ENCODE results near the gene TMEM138.

DNA sequence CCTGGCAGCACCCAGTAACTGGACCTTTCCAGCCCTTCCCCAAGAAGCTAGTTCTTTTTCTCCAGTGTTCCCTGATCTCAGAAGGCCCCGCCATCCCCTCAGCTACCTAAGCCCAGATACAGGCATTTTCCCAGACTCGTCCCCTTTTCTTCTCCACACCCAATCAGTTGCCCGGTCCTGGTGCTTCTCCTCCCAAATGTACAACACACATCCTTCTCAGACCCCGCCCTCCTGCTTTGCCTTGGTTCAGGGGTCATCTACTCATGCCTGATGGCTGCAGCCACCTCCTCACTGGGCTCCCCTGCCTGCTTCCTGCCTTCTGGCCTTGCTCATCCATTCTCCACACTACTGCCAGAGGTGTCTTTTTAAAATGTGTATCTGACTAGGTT, 22.7 kb upstream of the TMEM138 start:
- TF ChIP-seq, protein P1, sequence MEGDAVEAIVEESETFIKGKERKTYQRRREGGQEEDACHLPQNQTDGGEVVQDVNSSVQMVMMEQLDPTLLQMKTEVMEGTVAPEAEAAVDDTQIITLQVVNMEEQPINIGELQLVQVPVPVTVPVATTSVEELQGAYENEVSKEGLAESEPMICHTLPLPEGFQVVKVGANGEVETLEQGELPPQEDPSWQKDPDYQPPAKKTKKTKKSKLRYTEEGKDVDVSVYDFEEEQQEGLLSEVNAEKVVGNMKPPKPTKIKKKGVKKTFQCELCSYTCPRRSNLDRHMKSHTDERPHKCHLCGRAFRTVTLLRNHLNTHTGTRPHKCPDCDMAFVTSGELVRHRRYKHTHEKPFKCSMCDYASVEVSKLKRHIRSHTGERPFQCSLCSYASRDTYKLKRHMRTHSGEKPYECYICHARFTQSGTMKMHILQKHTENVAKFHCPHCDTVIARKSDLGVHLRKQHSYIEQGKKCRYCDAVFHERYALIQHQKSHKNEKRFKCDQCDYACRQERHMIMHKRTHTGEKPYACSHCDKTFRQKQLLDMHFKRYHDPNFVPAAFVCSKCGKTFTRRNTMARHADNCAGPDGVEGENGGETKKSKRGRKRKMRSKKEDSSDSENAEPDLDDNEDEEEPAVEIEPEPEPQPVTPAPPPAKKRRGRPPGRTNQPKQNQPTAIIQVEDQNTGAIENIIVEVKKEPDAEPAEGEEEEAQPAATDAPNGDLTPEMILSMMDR (IDR thresholded peaks at IDR 0.05) = no peak
- TF ChIP-seq POLR2A (IDR thresholded peaks at IDR 0.05) = no peak

Data from vagina (tissue), 2 donors.